Adrenal gland (tissue), 5 donors: ENCODE data around the gene FSTL5.

Experiments
- POLR2A ChIP-seq, 2 donors: fragments of 450-650 bp; IDR thresholded peaks; one replicate each; pipeline ENCODE4 v1.6.1; 2017; ENCODE audit warnings: antibody characterized with exemption in 2 of 2, mild to moderate bottlenecking in 2 of 2, moderate library complexity in 1 of 2
- TF ChIP-seq, protein P1 (sequence below), 6 experiments: fragments of 450-650 bp in 4 of 6; fragments of 200-600 bp in 2 of 6; sonication (generic) in 1 of 6; IDR thresholded peaks; 1 replicate in 5 of 6; 2 replicates in 1 of 6; pipeline versions ENCODE4 v1.5.1 to v1.8.0; 2016 to 2021; ENCODE audit warnings: antibody characterized with exemption in 6 of 6, mild to moderate bottlenecking in 2 of 6, moderate library complexity in 1 of 6
- donor health status: DM: no; HTN: no; CAD: no.

DNA sequence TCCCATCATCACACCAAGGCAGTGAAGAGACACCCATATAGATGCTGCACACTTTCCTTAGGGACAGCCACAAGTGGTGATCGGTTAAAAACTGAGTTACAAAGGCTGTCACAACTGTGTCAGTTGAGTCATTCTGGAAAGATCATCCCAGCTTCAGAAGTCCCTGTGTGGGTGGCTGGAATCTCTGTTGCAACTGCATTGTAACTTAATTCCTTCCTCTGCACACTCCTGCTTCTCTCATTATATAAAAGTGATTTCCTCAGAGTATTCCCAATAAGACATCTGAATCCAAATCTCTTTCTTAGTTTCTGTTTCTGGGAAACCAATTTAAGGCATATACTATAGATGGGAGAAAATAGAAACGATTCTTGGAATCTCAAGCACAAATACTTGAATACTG is 88.1 kb downstream of the FSTL5 start:
- TF ChIP-seq, protein P1, sequence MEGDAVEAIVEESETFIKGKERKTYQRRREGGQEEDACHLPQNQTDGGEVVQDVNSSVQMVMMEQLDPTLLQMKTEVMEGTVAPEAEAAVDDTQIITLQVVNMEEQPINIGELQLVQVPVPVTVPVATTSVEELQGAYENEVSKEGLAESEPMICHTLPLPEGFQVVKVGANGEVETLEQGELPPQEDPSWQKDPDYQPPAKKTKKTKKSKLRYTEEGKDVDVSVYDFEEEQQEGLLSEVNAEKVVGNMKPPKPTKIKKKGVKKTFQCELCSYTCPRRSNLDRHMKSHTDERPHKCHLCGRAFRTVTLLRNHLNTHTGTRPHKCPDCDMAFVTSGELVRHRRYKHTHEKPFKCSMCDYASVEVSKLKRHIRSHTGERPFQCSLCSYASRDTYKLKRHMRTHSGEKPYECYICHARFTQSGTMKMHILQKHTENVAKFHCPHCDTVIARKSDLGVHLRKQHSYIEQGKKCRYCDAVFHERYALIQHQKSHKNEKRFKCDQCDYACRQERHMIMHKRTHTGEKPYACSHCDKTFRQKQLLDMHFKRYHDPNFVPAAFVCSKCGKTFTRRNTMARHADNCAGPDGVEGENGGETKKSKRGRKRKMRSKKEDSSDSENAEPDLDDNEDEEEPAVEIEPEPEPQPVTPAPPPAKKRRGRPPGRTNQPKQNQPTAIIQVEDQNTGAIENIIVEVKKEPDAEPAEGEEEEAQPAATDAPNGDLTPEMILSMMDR (IDR thresholded peaks at IDR 0.05): no peak
- TF ChIP-seq POLR2A (IDR thresholded peaks at IDR 0.05): no peak
